ENCODE results near the gene SLC4A1. TPM values are rescaled to one million over a fixed set of nuclear protein-coding genes. Genes with fewer than 3 reads are reported as not detected.

SLC4A1 gene
- total RNA-seq, 2 donors from 2014 or later, result 0.56 TPM; not detected in 1

DNA sequence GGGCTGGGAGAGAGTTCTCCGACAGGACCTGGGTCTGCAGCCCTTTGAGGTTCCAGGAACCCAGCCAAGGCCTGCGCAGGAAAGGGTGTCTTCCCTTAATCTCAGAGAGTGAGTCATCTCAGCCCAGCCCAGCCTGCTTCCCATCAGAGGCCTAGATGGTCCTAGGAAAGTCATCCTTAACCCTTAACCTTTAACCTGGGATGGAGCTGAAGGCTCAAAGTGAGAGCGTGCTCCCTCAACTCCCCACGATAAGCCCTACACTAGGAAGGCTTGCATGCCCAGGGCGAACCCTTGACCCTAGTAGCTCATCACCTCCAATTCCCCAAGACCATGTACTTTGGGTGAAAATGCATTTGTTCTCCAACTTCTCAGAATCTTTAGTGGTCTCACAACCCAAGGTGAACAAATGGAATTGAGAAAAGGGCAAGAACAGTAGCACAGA, 63.5 kb downstream of the SLC4A1 start:
- DNase-seq (ENCODE audit: low spot score), result no peak
- ATAC-seq (ENCODE audit: insufficient number of reproducible peaks, low FRiP score, low read depth), result no peak
- H3K27me3 ChIP-seq (replicated peaks; ENCODE audit: insufficient read depth), result no peaks in the 10 kb centered on the region

DNA sequence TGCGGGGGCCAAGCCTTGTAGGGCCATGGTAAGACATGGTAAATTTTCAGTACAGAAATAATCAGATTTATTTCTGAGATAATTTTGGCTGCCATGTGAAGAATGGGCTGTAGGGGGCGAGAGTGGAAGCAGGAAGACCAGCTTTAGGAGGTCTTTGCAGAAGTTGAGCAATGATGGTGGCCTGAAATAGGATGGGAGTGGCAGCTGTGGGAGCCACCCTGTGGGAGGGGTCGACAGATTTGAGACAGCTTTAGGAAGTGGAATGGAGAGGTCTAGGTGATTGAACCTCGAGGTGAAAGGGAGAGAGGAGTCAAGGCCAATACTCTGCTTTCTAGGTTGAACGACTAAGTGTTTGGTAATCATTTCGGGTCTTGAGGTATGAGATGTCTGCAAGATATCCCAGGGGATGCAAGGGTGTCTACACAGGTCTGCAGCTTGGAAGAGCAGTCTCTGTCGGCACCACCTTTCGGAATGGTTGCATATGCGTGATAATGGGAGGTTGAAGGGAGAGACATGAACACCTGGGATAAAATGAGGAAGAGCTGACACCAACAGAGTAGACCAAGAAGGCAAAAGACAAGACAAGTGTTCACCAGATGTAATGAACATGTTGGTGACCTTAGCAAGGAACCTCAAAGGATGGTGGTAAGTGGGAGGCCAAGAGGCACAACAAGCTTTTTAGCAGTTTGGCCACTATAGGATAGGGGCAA, 64.0 kb downstream of the SLC4A1 start:
- no peak overlapping the region for H3K27ac ChIP-seq
- peaks cover 0 to 8% of the 10 kb centered on the region in 2 donors for H3K4me1 ChIP-seq (ENCODE audit: control insufficient read depth in 1 of 2, low read depth in 2 of 2)
- H3K4me3 ChIP-seq, result no peak overlapping the region
- TF ChIP-seq CTCF (IDR thresholded peaks at IDR 0.05), result peak; percentile 64
- no peak for DNase-seq (ENCODE audit: low spot score)
- H3K9me3 ChIP-seq, result no peaks in the 10 kb centered on the region
- no peak for ATAC-seq (ENCODE audit: insufficient number of reproducible peaks, low FRiP score, low read depth)
- H3K36me3 ChIP-seq, result peaks cover 17% of the 10 kb centered on the region
- H3K27me3 ChIP-seq (replicated peaks; ENCODE audit: insufficient read depth), result no peaks in the 10 kb centered on the region

More for the DNA sequence above, 63.5 kb downstream of the SLC4A1 start:
- Histone ChIP-seq H3K4me1 (ENCODE audit: control insufficient read depth in 1 of 2, low read depth in 2 of 2) (peaks cover 0 to 8% of the 10 kb centered on the region in 2 donors), H3K9me3 (no peaks in the 10 kb centered on the region), H3K36me3 (peaks cover 21% of the 10 kb centered on the region), H3K4me3 (no peak overlapping the region), H3K27ac (no peak overlapping the region)
- no peak for TF ChIP-seq CTCF (IDR thresholded peaks at IDR 0.05)

GRCh38 chr17:44202756-44203155, 65.2 kb downstream of the SLC4A1 start:
- H3K36me3 ChIP-seq, result peaks cover 8% of the 10 kb centered on the region
- DNase-seq (ENCODE audit: low spot score) (no peak), ATAC-seq (ENCODE audit: insufficient number of reproducible peaks, low FRiP score, low read depth) (no peak)
- no peak overlapping the region for H3K27ac ChIP-seq
- peaks cover 8 to 15% of the 10 kb centered on the region in 2 donors for H3K4me1 ChIP-seq (ENCODE audit: control insufficient read depth in 1 of 2, low read depth in 2 of 2)
- no peak overlapping the region for H3K4me3 ChIP-seq
- TF ChIP-seq CTCF (IDR thresholded peaks at IDR 0.05), result no peak
- no peaks in the 10 kb centered on the region for H3K27me3 ChIP-seq (replicated peaks; ENCODE audit: insufficient read depth)
- no peaks in the 10 kb centered on the region for H3K9me3 ChIP-seq

- ATAC-seq (ENCODE audit: insufficient number of reproducible peaks, low FRiP score, low read depth), result no peak
- no peak for DNase-seq (ENCODE audit: low spot score)
- TF ChIP-seq CTCF (IDR thresholded peaks at IDR 0.05), result no peak
- peak overlapping the region; percentile 92 for H3K4me3 ChIP-seq
- no peaks in the 10 kb centered on the region for H3K27me3 ChIP-seq (replicated peaks; ENCODE audit: insufficient read depth)
- peaks cover 12 to 29% of the 10 kb centered on the region in 2 donors for H3K4me1 ChIP-seq (ENCODE audit: control insufficient read depth in 1 of 2, low read depth in 2 of 2)
- H3K36me3 ChIP-seq, result peaks cover 6% of the 10 kb centered on the region
- H3K9me3 ChIP-seq, result no peaks in the 10 kb centered on the region
- H3K27ac ChIP-seq, result peak overlapping the region; percentile 85 to 95
Measured at GRCh38 chr17:44200478-44201155, 67.3 kb downstream of the SLC4A1 start.
